HL-60 (cell line): Measurements from ENCODE around the gene KRT6A.

Experiments used
- DNase-seq, 2 experiments: peaks; one replicate each; pipeline ENCODE4 v3.0.0-alpha.2; 2010 to 2020; ENCODE audit warnings: low read depth in 1 of 2, low spot score in 1 of 2
- H3K27ac ChIP-seq: fragments of 250-450 bp; sonication (Bioruptor Pico); replicated peaks from 2 replicates; pipeline ENCODE4 v1.5.1; 2020; ENCODE audit warnings: mild to moderate bottlenecking, moderate library complexity
- H3K27me3 ChIP-seq: fragments of 250-450 bp; sonication (Bioruptor Pico); 2 replicates; pipeline ENCODE4 v1.5.1; 2021; ENCODE audit warnings: mild to moderate bottlenecking, moderate library complexity; ENCODE audit not compliant: insufficient read depth, poor library complexity, severe bottlenecking
- H3K4me3 ChIP-seq: replicated peaks from 2 replicates; pipeline ENCODE4 v1.5.1; 2011; ENCODE audit warnings: mild to moderate bottlenecking, control low read depth, low read length; ENCODE audit not compliant: insufficient read depth
- CTCF ChIP-seq: IDR thresholded peaks from one replicate; pipeline ENCODE4 v1.5.1; 2011; ENCODE audit warnings: low read length, control low read depth, inconsistent platforms; ENCODE audit not compliant: insufficient read depth
- GABPA ChIP-seq: IDR thresholded peaks from 2 replicates; pipeline ENCODE4 v1.6.1; 2012; ENCODE audit warnings: low read depth
- POLR2AphosphoS5 ChIP-seq: IDR thresholded peaks from 2 replicates; pipeline ENCODE4 v1.6.1; 2012; ENCODE audit warnings: low read depth
- REST ChIP-seq: IDR thresholded peaks from 2 replicates; pipeline ENCODE4 v1.6.1; 2012; ENCODE audit warnings: low read depth; ENCODE audit not compliant: insufficient replicate concordance
- SPI1 ChIP-seq: IDR thresholded peaks from 2 replicates; pipeline ENCODE4 v1.6.1; 2012; ENCODE audit warnings: low read depth, mild to moderate bottlenecking, borderline replicate concordance

KRT6A gene

GRCh38 chr12:52443966-52444365 lies 49.1 kb downstream of the KRT6A start:
- Histone ChIP-seq H3K27ac (no peak overlapping the region), H3K4me3 (no peak overlapping the region), H3K27me3 (peaks cover 5% of the 10 kb centered on the region)
- TF ChIP-seq CTCF: no peak
- no peak for TF ChIP-seq SPI1
- no peak for TF ChIP-seq REST
- no peak for TF ChIP-seq POLR2AphosphoS5
- no peak for TF ChIP-seq GABPA
- DNase-seq: no peak

- no peak for TF ChIP-seq SPI1
- TF ChIP-seq CTCF: no peak
- no peak for TF ChIP-seq GABPA
- TF ChIP-seq REST: no peak
- TF ChIP-seq POLR2AphosphoS5: no peak
These were observed 50.4 kb downstream of the KRT6A start for GRCh38 chr12:52442600-52443061.

GRCh38 chr12:52441320-52441911 lies 51.6 kb downstream of the KRT6A start:
- Histone ChIP-seq H3K4me3 (no peak overlapping the region), H3K27me3 (peaks cover 5% of the 10 kb centered on the region), H3K27ac (no peak overlapping the region)
- no peak for DNase-seq
- TF ChIP-seq CTCF (no peak), REST (no peak), GABPA (no peak), POLR2AphosphoS5 (no peak), SPI1 (no peak)

More at GRCh38 chr12:52442600-52443061, 50.4 kb downstream of the KRT6A start:
- DNase-seq: no peak
- Histone ChIP-seq H3K27ac (no peak overlapping the region), H3K27me3 (peaks cover 5% of the 10 kb centered on the region), H3K4me3 (no peak overlapping the region)
